NCI-H526 (cell line): ENCODE results near the gene NELL1.

Source experiments
- DNase-seq, 2 experiments: peaks; one replicate each; lab custom pipeline; 2025; lab: John Stamatoyannopoulos, UW

NELL1 gene

DNA sequence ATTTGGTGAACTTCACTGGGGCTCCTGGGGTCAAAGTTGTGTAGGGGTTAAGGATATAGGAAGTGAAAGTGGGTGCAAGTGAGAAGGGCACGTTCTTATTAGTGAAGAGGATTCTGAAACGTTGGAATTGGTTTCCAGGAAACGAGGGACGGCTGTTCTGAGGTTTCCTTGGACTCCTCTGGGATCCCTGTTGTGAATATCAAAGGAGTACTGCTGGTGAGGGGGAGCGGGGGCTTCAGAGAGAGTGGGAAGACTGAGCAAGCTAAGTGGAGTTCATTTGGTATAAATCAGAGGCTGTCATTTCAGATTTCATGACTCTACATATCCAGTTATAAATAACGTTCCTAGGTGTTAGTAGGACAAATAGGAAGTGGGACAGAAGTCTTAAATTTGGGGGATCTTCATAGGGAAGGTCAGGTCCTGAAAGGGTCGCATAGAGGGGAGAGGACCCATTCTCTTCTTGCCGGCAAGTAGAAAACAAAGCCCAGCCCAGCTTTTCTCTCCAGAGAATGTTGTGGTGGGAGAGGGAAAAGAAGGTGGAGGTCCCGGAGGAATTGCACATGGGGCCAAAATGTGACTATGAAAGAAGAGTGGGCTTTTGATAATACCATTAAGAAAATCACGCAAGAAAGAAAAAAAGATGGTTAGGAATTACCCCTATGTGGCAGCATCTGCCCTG is 1.1 kb upstream of the NELL1 start:
- no peak for DNase-seq

DNA sequence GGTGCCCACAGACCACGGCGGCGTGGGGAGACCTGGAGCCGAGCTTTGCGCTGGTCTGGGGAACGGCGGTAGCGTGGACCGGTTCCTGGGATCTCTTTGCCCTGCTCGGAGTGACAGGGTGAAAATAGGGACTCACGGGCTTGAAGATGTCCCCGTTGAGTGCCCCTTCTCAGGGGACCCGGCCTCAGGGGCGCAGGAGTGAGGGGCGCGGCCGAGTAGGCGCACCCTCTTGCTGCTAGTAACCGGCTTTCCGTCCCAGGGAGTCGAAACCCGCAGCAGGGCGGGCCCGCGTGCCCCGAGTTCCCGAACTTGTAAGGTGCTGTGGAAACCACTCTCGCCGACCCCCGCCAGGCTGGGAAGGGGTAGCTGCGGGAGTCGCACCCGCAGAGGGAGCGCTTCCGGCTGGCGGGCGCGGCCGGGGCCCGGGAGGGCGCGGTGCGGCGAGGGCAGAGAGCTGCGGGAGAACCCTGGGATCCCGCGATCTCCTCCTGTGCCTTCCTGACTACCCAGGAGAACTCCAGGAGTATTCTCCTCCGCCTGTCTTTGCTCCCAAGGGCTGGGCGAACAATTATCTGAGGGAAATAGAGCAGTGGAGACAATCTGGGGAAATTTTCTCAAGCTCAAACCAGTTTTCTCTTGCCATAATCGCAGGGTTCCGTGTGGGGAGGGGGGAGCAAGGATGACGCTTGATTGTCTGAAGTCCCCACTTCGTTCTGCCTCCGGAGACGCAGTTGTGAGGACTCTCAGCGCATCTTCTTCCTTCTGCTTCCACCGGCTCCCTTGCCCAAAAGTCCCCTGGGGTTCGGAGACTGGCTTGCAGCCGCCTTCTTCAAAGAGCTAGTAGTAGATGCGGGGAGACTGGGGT is 666 bp downstream of the NELL1 start:
- peak in 1 of 2 experiments; percentile 24 for DNase-seq

DNA sequence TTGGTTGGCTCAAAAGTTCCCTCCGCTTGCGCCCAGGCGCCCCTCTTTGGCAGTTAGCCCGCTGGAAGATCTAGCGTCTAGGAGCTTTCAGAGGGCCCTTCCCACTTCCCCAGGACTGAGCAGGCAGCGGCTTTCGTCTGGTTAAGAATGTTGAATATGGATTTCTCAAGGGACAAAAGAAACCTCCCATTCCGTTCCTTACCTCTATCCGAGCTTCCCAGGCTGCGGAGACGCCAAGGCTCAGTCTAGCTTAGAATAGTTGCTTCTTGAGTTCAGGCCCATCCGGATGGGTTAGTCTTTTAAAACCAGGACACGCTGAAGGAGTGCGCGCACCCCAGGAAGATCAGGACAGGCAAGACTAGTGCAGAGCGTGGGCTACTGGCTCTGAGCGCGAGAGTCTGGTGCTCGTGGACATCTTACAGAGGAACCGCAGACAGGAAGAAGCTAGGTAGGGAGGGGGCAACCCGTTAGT is 1.6 kb downstream of the NELL1 start:
- no peak for DNase-seq

DNA sequence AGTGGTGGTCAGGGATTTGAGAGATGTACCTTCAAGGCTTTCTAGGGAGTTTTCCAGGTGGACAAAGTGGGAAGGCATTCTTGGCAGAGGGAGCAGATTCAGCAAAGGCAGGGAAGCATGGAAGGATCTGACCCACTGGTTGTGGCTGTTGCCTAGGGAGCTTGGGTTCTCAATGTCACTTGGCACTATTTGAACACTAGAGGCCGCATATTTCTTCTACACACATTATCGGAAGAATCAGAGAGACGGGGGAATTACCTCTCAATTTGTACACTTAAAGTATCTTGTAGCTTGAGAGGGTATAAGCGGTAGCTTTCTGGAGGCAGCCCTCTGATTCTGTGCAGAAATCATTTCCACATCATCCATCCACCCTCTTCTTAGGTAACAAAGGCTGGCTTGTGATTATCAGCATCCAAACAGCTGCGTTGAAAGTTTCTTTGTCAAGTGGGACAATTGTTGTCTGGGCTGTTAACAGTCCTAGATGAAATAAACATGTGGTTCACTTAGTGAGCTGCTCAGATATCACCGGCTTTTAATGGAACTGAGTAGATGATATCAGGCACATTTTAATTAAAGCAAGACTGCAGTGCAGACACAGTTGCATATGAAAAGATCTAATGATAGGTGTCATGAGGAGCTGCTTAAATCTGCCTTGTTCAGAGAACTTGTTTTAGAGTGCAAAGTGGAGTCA is 2.6 kb downstream of the NELL1 start:
- DNase-seq: peak; percentile 60 to 78

DNA sequence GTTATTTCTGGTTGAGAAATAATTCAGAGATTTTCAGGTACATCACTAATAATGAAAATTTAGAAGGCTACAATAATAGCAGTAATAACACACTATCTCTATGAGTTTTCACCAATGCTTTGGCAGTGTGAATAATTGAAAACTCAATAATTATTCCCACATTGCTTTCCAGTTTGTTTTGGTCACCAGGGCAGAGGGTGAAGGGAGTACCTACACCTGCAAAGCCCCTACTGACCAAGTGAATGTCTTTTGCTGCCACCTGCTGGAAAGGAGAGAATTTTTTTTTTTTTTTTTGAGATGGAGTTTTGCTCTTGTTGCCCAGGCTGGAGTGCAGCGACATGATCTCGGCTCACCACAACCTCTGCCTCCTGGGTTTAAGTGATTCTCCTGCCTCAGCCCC is 3.2 kb downstream of the NELL1 start:
- peak in 1 of 2 experiments; percentile 54 for DNase-seq

DNA sequence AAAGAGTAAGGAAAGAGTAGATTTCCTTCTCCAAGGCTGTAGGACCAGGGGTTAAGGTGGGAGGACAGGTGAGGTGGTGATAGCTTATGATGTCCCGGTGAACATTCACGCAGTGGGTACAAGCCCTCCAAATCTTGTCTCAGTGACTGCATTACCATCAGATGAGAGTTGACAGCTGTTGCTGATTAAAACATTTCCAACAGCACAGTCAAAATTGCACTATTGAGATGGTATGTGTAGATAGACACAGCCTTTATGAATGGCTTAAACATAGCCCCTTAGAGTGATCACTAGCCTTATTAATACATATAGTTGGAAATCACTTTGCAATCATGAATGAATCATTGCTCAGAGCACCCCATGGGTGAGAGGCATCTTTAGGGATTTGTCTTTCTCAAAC is 7.3 kb downstream of the NELL1 start:
- DNase-seq: no peak

DNA sequence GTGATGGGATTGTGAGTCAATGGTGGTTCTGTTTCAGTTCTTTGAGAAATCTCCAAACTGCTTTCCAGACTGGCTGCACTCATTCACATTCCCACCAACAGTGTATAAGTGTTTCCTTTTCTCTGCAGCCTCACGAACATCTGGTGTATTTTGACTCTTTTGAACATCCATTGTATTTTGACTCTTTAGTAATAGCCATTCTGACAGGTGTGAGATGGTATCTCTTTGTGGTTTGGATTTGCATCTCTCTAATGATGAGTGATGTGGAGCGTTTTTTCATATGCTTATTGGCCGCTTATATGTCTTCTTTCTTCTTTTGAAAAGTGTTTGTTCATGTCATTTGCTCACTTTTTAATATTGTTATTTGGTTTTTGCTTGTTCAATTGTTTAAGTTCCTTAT is 19.4 kb downstream of the NELL1 start:
- DNase-seq: peak; percentile 52 to 56

DNA sequence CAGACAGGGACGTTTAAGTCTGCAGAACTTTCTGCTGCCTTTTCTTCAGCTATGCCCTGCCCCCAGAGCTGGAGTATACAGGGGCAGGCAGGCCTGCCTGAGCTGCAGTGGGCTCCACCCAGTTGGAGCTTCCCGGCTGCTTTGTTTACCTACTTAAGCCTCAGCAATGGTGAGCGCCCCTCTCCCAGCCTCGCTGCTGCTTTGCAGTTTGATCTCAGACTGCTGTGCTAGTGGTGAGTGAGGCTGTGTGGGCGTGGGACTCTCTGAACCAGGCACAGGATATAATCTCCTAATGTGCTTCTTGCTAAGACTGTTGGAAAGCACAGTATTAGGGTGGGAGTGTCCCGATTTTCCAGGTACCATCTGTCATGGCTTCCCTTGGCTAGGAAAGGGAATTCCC is 38.5 kb downstream of the NELL1 start:
- no peak for DNase-seq

DNA sequence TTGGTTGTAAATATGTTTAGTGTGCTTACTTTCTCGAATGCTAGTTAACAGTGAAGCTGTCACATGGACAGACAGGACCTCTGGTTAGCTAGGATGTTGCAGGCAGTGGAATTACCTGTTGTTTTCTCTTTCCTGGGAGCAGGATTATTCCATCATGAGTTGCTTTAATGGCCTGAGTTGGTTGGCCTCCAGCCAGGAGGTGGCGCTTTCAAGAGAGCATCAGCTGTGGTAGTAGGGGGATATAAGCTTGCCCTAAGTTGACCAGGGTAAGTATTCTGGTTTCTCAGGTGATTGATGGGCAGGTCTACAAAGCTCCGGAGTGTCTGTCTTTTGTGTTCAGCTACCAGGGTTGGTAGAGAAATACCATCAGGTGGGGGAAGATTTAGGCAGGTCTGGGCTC is 43.5 kb downstream of the NELL1 start:
- DNase-seq: no peak

DNA sequence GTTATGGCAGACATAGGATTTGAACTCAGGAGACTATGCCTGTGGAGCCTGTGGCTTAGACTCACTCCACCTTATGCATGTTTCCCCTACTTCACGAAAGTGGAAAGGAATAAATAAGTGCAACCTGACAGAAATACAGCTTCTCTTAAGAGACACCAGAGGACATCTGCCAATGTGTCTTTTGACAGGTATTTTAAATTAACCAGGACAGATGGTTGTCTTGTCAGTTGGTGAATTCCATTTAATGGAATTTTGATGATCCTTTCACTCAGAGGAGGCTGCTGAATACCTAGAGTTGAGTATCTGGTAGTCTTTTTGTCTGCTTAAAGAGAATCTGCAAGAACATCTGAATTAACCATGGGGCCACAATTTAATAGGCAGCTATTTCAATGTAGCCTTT is 46.1 kb downstream of the NELL1 start:
- DNase-seq: no peak

DNA sequence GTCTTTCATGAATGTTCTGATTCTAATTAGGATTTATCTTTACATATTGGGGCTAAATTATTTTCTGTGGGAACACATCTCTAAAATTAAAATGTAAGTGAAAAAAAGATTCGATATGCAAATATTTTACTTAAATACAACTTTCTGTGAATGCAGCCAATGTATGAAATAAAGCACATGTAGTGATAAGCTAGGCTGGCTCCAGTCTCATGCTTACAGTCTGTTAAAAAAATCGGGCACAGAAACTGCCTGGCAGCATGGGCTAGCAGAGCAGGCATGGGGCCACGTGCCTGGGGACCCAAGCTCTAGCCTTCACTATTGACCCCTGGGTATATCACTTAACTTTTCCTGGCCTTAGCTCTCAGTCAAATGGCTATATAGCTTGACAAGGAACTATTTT is 46.5 kb downstream of the NELL1 start:
- no peak for DNase-seq

DNA sequence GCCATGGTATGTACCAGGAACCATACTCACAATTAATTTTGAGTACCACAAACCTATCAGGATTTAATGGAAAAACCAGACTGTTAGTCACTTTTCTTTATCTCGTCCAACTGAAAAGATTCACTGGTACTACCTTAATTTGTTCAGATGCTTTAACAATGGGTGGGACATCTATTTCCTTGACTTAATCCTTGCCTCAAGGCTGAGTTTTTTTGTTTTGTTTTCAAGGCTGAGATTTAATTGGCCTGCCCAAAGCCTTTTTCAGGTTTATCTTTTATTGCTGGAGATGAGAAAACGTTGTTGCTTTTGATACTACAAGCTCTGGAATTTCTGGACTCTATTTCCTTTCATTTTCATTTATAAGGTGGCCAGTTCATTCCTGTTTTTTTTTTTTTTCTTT is 50.4 kb downstream of the NELL1 start:
- DNase-seq: no peak

DNA sequence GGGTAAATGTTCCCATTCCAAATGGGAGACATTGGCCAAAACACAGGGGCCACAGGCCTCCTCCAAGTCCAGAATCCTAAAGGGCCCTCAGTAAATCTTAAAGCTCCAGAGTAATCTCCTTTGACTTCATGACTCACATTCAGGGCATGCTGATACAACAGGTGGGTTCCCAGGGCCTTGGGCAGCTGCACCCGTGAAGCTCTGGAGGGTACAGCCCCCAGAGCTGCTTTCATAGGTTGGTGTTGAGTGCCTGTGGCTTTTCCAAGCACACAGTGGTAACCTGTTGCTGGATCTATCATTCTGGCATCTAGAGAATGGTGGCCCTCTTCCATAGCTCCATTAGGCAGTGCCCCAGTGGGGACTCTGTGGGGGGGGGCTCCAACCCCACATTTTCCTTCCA is 54.0 kb downstream of the NELL1 start:
- DNase-seq: no peak

DNA sequence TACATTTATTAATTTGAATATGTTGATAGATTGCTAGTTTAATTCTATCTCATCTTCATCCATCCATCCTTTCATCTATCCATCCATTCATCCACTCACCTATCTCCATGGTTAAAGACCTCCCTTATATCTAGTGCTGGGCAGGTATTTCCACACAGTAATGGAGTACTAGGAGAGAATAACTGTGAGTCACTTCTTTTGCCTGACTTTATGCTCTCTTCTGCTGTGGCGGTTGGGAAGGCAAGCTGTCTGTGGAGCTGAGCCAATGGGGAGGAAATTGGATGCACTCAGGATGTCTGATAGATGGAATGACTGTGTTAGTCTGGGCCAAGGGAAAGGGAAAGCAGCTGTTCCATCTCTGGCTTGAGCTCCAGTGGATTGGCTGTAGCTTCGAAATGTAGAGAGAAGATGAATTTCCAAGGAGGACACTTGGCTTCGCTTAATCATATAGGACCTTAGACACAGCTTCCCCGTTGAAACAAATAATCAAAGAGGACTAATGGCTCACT is 60.3 kb downstream of the NELL1 start:
- DNase-seq: no peak

DNA sequence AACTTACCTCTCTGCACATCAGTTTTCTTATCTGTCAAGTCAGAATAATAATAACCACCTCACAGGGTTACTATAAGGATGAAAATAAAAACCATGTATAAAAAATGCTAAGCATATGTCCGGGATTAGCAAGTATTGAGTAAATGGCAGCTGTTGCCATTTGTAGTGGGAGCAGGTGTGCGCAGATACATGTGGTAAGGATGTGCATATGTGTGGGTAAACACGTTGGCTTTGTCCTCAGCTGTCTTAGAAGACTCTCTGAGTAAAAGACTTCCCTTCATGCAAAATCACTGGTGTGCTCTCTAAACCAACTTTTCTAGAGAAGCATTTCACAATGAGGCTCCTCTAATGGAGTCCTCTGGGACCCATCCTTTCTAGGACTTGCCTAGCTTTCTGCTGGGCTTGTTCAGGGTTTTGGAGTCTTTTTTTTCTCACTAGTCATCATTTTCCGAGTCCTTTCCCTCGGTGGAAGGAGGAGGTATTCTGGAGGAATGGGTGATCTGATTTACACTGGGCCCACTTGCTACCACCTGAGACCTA is 62.4 kb downstream of the NELL1 start:
- DNase-seq: no peak

DNA sequence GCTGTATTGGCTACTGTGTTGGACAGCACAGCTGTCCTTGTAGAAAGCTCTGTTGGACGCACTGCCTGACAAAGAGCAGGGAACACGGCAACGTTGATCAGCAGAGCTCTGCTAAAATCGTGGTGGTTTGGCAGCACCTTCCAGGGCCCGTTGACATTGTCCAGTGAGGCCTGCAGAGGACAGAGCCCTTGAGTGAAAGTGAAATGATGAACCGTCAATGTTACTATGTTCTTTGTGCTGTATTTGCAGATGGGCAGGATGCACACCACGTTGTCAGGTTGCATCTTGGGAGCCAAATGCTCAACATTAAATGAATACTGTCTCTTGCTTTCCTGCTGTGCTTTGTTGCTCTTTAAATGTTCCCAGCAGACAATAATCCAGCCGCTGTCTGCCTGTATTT is 69.7 kb downstream of the NELL1 start:
- no peak for DNase-seq

DNA sequence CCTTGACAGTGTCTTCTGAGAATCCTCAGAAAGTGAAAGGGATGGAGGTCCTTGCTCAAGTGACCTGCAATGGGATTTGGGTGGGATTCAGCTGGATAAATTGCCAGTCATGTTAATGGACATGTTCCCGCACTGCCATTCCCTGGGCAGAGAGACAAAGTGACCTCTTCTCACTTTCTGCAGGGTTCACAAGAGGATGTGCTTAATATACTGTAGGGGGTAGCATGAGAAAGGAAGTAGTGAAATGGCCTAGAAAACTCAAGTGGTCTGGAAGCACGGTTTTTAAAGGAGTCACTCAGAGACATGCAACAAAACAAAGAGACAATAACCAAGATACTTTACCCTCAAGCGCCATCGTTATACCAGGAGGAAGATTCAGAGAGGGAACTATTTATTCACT is 70.2 kb downstream of the NELL1 start:
- no peak for DNase-seq

DNA sequence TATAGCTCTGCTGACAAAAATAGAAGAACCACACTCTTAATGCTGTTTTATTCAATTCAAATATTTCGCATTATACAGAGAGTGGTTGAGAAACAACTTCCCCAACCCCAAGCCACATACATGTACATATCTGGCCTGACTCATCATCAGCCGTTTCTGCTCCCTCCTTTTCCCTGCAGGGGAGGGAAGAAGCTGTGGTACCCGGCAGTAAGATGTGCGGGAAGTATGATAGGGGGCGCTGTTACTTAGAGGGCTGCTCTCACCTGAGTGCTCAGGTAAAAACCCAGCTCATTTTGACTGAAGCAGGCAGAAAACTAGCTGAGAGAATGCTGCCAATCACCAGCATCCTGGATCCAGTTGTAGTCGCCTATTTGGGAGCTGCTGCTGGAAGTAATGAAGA is 85.5 kb downstream of the NELL1 start:
- peak in 1 of 2 experiments; percentile 67 for DNase-seq

DNA sequence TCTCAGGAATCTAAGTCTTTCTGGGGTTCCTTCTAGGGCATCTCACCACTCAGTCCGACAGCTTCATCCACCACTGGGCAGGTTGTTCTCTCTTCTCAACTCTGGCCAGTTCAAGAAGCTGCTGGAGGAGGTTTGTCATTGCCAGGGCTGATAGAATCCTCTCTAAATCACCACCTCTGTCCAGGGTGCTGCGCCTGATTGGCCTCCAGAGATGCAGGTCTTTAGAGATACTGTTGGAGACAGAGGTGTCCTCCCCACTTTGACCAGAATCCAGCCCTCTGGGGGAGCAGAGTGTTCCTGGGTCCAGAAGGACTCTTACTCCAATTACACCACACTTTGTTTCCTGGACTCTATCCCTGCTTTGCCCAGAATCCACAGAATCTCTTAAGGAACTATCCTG is 90.2 kb downstream of the NELL1 start:
- no peak for DNase-seq

DNA sequence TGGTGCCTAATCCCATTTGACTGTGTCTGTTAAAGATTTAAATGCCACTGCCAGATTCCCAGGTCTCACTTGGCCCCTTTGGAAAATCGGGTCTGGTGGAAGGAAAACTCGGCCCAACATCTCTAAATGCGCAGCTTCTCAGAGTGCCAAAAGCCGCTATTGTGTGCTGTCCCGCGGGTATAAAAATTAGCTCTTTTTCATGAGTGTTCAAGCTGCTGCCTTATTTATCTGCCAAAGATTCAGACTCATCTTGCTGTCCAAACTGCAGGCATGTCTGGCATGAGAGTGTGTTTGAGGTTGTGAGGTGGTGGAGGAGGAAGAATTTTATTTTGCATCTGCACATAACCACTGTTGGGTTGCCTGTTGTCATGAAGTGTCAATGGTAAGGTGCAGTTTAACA is 91.4 kb downstream of the NELL1 start:
- DNase-seq: no peak

DNA sequence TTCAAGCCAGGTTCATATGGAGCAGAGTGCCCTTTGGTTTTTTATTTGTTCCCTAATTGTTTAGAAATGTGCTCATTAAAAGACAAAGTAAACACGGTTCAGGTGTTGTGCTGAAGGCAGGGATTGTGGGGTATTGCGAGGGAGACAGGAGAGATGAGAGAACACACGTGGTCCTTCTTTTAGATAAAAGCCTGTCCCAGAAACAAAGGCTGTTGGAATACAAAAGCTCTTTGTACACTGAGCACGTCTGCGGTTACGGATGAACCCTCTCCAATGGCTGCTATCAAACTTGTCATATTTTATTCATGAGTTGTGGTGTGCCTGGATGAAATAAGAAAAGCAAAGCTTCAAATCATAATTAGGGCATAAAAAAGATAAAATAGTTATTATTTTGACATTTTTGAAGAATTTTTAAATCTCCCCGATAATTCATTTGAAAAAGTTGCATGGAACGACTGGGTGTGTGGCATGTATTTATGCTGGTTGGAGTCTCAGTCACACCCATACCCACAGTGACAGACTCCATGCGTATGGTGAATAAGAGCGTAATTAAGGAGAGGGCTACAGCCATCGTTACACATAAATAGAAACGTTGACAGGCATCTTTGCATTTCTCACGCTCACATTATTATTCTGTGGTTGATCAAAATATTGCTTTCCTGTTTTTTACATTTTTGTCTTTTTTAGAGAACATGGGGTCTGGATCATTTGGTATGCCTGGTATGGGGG is 92.9 kb downstream of the NELL1 start:
- peak; percentile 98 to 99 for DNase-seq

DNA sequence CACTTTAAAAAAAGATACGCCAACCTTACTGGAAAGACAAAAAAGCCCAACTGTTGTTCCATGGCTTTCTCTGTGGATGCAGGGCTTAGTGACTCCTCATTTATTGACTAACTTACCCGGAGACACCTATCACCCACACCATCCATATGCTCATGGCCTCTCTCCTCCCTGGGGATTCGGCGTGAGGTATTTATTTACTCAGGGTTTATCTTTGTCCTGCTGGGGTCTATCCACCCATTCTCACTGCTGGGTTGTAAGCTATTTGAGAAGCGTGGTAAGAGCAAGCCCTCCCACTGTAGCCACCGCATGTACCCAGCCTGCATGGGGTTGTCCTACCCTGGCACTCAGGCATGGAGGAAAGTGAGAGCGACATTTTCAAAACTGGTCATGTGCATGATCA is 93.6 kb downstream of the NELL1 start:
- peak; percentile 60 to 72 for DNase-seq
